GM18909 (cell line): ENCODE results near the gene SULF2.

Source experiments
- ATAC-seq: cut with Tn5 transposase; IDR thresholded peaks from one replicate; pipeline ENCODE4 v1.9.1; 2021; ENCODE audit warnings: mild to moderate bottlenecking; ENCODE audit not compliant: unreplicated experiment, poor library complexity

Gene SULF2

GRCh38 chr20:47720636-47721427 lies 64.4 kb downstream of the SULF2 start:
- ATAC-seq = no peak

- ATAC-seq = no peak
Measured at GRCh38 chr20:47719625-47720024, 65.7 kb downstream of the SULF2 start.

- no peak for ATAC-seq
Measured at GRCh38 chr20:47719211-47719610, 66.1 kb downstream of the SULF2 start.

GRCh38 chr20:47718398-47718797 lies 66.9 kb downstream of the SULF2 start:
- no peak for ATAC-seq

- ATAC-seq = no peak
Measured at GRCh38 chr20:47717421-47717820, 67.9 kb downstream of the SULF2 start.

GRCh38 chr20:47713878-47714450 lies 71.3 kb downstream of the SULF2 start:
- ATAC-seq = no peak

GRCh38 chr20:47713163-47713562 lies 72.1 kb downstream of the SULF2 start:
- no peak for ATAC-seq

GRCh38 chr20:47711046-47711752 lies 74.1 kb downstream of the SULF2 start:
- no peak for ATAC-seq

- ATAC-seq = no peak
Measured at GRCh38 chr20:47710665-47711045, 74.6 kb downstream of the SULF2 start.

GRCh38 chr20:47708953-47709833 lies 76.1 kb downstream of the SULF2 start:
- no peak for ATAC-seq

- ATAC-seq = no peak
Measured at GRCh38 chr20:47708140-47708807, 77.0 kb downstream of the SULF2 start.

GRCh38 chr20:47706345-47706744 lies 78.9 kb downstream of the SULF2 start:
- ATAC-seq = no peak

GRCh38 chr20:47705497-47705856 lies 79.8 kb downstream of the SULF2 start:
- no peak for ATAC-seq

GRCh38 chr20:47704746-47705496 lies 80.4 kb downstream of the SULF2 start:
- ATAC-seq = no peak

GRCh38 chr20:47703748-47704147 lies 81.5 kb downstream of the SULF2 start:
- no peak for ATAC-seq

- ATAC-seq = no peak
Measured at GRCh38 chr20:47701612-47702011, 83.7 kb downstream of the SULF2 start.

- no peak for ATAC-seq
Measured at GRCh38 chr20:47700327-47700726, 85.0 kb downstream of the SULF2 start.

GRCh38 chr20:47699818-47700217 lies 85.5 kb downstream of the SULF2 start:
- ATAC-seq = no peak

GRCh38 chr20:47698142-47698541 lies 87.1 kb downstream of the SULF2 start:
- no peak for ATAC-seq
